CD4-positive, alpha-beta T cell treated with Interleukin-12 subunit alpha and Interleukin-12 subunit beta, for 1 hour (primary cell): ENCODE data around the gene ELMO2.

Experiments
- DNase-seq: peaks from one replicate; pipeline ENCODE4 v3.0.0-alpha.2; 2020

The ELMO2 gene

GRCh38 chr20:46331611-46332361, 74.6 kb downstream of the ELMO2 start:
- no peak for DNase-seq

DNA sequence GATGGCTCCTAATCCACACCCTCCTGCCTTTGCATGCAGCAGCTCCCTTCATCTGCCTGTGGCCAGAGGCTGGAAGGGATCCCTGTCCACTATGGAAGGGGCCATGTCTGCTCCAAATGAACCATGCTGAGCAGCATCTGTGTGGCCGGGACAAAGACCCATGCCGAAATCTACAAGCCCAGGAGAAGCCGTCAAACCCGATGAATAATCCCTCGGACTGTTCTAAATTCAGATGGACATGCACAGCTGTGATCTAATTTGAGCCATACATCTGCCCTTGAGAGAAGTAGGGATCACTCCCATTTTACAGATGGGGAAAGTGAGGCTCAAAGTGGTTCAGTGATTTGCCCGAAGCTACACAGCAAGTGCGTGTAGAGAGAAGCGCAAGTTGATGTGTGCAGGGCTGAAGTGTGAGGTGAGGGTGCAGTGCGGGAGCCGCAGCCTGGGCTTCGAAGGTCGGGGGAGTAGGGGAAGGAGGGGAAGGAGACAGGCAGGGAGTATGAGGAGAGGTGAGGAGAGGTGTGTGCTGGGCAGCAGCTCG, 75.5 kb downstream of the ELMO2 start:
- DNase-seq = no peak

DNA sequence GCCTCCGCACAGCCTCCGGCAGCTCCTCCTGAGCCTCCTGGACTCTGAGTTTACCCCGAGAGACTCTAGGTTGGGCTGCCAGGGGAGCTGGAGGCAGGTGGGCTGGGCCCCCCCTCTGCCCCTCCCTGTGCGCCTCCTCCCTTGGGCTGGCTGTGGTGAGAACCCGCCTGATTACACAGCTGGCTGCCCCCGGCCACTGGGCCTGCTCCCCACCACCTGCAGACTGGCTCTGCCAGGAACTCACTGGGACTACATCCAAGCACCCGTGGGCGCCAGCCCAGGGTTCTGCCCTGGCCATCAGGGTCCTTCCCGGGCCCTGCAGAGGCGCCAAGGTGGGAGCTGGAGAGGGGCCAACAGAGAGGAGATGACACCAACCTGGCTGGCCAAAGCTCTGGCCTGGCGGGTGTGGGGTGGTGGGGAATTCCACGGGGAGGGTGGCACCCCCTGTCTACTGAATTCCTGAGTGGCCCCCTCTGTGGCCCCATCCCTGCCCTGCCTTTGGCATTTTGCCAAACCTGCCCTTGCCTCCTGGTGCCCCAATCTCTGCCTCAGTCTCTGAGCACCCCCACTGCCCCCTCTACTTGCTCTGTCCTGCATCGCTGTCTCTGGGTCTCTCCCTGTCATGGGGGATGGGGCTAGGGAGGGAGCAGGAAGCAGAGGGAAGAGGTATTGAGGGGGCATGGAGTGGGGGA, 76.2 kb downstream of the ELMO2 start:
- DNase-seq = no peak

DNA sequence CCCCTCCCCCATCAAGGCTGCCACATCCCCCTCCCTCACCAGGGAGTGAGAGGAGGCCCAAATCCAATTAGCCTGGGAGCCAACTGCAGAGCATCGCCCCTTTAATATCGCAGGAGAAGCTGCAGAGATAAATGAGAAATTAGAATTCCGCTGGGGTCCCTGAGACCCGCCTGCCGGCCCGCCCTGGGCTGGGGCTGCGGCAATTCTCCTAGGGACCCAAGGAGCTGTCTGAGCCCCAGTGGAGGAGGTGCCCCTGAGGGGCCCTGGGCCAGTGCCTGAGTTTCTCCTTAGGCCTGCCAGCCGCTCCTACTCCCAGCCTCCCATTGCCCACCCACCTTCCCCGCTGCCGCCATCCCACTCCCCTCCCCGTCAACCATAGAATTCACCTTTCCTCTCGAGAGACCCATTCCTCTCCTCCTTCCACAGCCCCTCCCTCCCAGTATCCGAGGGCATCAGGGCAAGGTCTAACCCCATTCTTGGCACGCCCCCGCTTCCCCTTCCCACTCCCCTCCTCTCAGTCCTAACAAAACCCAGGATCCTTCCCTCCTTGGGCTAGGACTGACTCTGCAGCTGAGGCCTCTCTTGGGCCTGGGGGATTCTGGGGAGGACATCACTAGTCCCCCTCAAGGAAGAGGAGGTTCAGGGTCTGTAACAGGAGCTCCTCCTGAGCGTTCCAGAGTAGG, 78.1 kb downstream of the ELMO2 start:
- DNase-seq = no peak

- DNase-seq = no peak
These were observed 78.9 kb downstream of the ELMO2 start for GRCh38 chr20:46327557-46327956.

DNA sequence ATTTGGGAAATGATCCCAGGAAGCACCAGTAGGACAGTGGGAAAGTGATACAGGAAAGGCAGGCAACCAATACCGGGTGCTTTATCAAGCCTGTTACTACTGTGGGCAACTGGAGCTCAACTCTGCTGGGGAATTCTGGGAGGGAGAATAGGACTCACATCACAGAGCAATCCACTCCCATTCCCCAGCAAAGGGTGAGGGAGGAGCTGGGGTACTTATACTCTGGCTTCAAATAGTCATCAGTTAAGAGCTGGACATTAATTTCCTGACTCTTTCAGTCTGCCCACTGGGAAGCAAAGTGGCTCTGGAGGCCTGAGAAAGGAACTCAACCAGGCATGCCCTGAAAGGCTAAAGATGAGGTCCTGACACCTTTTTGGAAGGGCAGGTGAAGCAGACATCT, 80.6 kb downstream of the ELMO2 start:
- no peak for DNase-seq

DNA sequence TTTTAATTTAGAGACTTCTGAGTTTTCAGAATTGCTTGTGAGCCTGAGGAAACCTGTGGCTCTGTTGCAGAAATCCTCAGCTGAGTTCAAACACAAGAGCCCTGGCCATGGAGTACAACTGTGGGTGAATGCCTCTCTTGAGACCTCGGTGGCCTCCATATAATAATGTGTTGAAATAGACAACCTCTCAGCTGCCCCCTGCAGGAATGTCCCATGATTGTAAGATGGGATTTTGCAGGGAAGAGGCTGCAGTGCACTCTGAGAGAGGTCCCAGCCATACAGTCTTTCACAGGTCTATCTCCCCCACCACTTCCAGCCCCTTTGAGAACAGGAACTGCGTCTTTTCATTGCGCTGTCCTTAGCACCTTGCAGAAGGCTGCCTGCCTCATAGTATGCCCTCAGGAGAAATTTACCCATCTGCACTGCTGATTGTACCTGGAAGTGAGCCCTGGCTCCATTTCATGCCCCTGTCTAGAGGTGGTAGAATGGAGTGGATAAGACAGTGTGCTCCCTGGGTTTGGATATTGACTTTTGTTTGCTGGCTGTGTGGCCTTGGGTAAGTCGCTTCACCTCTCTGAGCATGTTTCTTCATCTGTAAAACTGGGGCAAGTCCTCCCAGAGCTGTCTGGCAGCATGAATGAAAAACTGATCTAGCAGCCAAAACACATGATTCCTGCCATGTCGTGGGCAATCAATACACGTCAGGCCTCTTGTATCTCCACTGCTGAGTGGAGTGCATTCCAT, 81.3 kb downstream of the ELMO2 start:
- DNase-seq = no peak

- no peak for DNase-seq
These were observed 82.0 kb downstream of the ELMO2 start for GRCh38 chr20:46324379-46324778.

DNA sequence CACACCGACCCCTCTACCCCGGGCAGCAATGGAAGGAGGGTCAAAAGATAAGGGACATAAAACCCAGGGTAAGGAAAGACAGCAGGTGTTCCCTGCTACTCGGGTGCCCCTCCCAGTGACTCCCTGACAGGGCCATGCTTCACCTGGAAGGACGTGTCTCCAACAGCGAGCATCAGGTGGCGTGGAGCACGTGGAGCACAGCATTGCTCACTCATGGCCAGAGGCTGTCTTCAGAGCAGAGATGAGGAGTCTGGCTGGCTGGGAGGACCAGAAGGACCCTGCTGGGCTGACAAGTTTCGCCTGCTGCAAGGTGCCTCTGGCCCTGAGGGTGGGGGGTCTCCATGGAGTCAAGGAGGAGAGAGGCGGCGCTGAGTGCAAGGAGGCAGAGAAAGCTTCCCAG, 82.9 kb downstream of the ELMO2 start:
- DNase-seq = no peak

- no peak for DNase-seq
These were observed 83.8 kb downstream of the ELMO2 start for GRCh38 chr20:46322641-46323040.

DNA sequence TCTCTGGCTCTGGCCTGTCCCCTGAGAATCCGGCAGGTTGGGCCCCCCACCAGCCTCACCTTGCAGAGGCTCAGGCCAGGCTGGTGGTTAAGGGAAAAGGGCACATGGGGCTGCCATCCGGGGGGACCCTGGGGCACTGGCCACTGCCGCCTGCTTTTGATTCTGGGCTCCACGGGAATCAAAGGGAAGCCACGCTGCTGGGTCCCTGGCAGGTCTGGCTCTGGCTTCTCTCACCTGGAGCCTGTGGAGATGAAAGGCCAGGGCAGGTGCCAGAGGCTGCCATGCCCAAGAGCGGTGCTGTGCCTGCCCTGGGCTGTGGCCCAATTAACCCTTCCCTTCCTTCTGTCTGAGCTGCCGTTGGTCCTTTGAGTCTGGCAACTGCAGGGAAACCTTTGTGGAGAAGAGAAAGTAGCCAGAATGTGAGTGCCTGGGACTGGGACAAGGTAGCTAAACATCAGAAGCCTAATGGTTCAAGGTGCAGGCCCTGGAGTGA, 88.7 kb downstream of the ELMO2 start:
- no peak for DNase-seq

GRCh38 chr20:46316984-46317684, 89.3 kb downstream of the ELMO2 start:
- DNase-seq = no peak
